ENCODE results near the gene ABI3BP. TPM values are rescaled to one million over a fixed set of nuclear protein-coding genes. Genes with fewer than 3 reads are reported as not detected.

ABI3BP gene
- polyA plus RNA-seq, 1 of the 3 experiments (the other 2 are of a cell fraction), result 8.4 TPM

DNA sequence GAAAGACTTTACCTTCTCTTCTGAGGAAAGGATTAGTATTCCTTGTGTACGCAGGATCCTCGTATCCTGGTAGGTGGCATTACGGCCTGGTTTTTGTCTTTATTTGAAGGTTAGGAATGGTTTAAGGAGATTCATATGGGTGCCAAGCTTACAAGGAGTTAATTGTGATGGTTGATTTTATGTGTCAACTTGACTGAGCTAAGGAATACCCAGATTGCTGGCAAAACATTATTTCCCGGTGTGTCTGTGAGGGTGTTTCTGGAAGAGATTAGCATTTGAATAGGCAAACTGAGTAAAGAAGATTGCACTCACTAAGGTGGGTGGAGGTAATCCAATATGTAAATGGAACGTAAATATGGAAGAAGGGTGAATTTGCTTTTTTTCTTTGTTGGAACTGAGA lies 44.4 kb upstream of the ABI3BP start:
- TF ChIP-seq, protein P1, sequence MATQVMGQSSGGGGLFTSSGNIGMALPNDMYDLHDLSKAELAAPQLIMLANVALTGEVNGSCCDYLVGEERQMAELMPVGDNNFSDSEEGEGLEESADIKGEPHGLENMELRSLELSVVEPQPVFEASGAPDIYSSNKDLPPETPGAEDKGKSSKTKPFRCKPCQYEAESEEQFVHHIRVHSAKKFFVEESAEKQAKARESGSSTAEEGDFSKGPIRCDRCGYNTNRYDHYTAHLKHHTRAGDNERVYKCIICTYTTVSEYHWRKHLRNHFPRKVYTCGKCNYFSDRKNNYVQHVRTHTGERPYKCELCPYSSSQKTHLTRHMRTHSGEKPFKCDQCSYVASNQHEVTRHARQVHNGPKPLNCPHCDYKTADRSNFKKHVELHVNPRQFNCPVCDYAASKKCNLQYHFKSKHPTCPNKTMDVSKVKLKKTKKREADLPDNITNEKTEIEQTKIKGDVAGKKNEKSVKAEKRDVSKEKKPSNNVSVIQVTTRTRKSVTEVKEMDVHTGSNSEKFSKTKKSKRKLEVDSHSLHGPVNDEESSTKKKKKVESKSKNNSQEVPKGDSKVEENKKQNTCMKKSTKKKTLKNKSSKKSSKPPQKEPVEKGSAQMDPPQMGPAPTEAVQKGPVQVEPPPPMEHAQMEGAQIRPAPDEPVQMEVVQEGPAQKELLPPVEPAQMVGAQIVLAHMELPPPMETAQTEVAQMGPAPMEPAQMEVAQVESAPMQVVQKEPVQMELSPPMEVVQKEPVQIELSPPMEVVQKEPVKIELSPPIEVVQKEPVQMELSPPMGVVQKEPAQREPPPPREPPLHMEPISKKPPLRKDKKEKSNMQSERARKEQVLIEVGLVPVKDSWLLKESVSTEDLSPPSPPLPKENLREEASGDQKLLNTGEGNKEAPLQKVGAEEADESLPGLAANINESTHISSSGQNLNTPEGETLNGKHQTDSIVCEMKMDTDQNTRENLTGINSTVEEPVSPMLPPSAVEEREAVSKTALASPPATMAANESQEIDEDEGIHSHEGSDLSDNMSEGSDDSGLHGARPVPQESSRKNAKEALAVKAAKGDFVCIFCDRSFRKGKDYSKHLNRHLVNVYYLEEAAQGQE (IDR thresholded peaks at IDR 0.05; ENCODE audit: low read depth, low read length), result no peak
- TF ChIP-seq, protein P2, sequence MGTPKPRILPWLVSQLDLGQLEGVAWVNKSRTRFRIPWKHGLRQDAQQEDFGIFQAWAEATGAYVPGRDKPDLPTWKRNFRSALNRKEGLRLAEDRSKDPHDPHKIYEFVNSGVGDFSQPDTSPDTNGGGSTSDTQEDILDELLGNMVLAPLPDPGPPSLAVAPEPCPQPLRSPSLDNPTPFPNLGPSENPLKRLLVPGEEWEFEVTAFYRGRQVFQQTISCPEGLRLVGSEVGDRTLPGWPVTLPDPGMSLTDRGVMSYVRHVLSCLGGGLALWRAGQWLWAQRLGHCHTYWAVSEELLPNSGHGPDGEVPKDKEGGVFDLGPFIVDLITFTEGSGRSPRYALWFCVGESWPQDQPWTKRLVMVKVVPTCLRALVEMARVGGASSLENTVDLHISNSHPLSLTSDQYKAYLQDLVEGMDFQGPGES (IDR thresholded peaks at IDR 0.05; ENCODE audit: low read depth, low read length), result no peak
- TF ChIP-seq GATA2 (CRISPR knock-in tag; IDR thresholded peaks at IDR 0.05), result no peak
- TF ChIP-seq, protein P3, sequence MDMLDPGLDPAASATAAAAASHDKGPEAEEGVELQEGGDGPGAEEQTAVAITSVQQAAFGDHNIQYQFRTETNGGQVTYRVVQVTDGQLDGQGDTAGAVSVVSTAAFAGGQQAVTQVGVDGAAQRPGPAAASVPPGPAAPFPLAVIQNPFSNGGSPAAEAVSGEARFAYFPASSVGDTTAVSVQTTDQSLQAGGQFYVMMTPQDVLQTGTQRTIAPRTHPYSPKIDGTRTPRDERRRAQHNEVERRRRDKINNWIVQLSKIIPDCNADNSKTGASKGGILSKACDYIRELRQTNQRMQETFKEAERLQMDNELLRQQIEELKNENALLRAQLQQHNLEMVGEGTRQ (IDR thresholded peaks at IDR 0.05; ENCODE audit: borderline replicate concordance, low read depth, low read length), result no peak
- no peak for TF ChIP-seq RXRA (IDR thresholded peaks at IDR 0.05; ENCODE audit: borderline replicate concordance, low read depth)
- TF ChIP-seq TEAD4 (IDR thresholded peaks at IDR 0.05; ENCODE audit: borderline replicate concordance, insufficient read depth), result no peak
- TF ChIP-seq, protein P4, sequence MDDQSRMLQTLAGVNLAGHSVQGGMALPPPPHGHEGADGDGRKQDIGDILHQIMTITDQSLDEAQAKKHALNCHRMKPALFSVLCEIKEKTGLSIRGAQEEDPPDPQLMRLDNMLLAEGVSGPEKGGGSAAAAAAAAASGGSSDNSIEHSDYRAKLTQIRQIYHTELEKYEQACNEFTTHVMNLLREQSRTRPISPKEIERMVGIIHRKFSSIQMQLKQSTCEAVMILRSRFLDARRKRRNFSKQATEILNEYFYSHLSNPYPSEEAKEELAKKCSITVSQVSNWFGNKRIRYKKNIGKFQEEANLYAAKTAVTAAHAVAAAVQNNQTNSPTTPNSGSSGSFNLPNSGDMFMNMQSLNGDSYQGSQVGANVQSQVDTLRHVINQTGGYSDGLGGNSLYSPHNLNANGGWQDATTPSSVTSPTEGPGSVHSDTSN (IDR thresholded peaks at IDR 0.05), result no peak
- no peak for TF ChIP-seq JUND (IDR thresholded peaks at IDR 0.05)
- TF ChIP-seq EP300 (IDR thresholded peaks at IDR 0.05; ENCODE audit: borderline replicate concordance in 1 of 2, low read depth in 1 of 2, low read length in 1 of 2), result no peak
- TF ChIP-seq ELF1 (IDR thresholded peaks at IDR 0.05), result no peak
- no peak for TF ChIP-seq RFX5 (IDR thresholded peaks at IDR 0.05; ENCODE audit: low read length)
- no peak for TF ChIP-seq TAF1 (IDR thresholded peaks at IDR 0.05; ENCODE audit: borderline replicate concordance, low read depth, low read length)
- TF ChIP-seq CHD2 (IDR thresholded peaks at IDR 0.05; ENCODE audit: low read length, partially characterized antibody), result no peak
- TF ChIP-seq, protein P5, sequence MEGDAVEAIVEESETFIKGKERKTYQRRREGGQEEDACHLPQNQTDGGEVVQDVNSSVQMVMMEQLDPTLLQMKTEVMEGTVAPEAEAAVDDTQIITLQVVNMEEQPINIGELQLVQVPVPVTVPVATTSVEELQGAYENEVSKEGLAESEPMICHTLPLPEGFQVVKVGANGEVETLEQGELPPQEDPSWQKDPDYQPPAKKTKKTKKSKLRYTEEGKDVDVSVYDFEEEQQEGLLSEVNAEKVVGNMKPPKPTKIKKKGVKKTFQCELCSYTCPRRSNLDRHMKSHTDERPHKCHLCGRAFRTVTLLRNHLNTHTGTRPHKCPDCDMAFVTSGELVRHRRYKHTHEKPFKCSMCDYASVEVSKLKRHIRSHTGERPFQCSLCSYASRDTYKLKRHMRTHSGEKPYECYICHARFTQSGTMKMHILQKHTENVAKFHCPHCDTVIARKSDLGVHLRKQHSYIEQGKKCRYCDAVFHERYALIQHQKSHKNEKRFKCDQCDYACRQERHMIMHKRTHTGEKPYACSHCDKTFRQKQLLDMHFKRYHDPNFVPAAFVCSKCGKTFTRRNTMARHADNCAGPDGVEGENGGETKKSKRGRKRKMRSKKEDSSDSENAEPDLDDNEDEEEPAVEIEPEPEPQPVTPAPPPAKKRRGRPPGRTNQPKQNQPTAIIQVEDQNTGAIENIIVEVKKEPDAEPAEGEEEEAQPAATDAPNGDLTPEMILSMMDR (IDR thresholded peaks at IDR 0.05), result no peak
- TF ChIP-seq SMC3 (IDR thresholded peaks at IDR 0.05; ENCODE audit: low read depth, low read length), result no peak
- TF ChIP-seq, protein P6, sequence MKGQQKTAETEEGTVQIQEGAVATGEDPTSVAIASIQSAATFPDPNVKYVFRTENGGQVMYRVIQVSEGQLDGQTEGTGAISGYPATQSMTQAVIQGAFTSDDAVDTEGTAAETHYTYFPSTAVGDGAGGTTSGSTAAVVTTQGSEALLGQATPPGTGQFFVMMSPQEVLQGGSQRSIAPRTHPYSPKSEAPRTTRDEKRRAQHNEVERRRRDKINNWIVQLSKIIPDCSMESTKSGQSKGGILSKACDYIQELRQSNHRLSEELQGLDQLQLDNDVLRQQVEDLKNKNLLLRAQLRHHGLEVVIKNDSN (IDR thresholded peaks at IDR 0.05; ENCODE audit: borderline replicate concordance, low read depth), result no peak
- TF ChIP-seq MXI1 (IDR thresholded peaks at IDR 0.05; ENCODE audit: low read depth, low read length), result no peak
- no peak for TF ChIP-seq POLR2AphosphoS5 (IDR thresholded peaks at IDR 0.05; ENCODE audit: low read depth, low read length)

More for the DNA sequence above, 44.4 kb upstream of the ABI3BP start:
- no peaks in the 10 kb centered on the region for H3K9me2 ChIP-seq
- no peak overlapping the region for H2AFZ ChIP-seq (ENCODE audit: low read depth)
- DNase-seq, result no peak
- no peaks in the 10 kb centered on the region for H3K36me3 ChIP-seq (replicated peaks in 1 of 2; ENCODE audit: control insufficient read depth in 1 of 2, insufficient read depth in 2 of 2, low read length in 1 of 2)
- peaks cover 27% of the 10 kb centered on the region for H3F3A ChIP-seq (replicated peaks; ENCODE audit: insufficient read depth)
- H3K79me2 ChIP-seq (ENCODE audit: insufficient read depth), result no peaks in the 10 kb centered on the region
- no peaks in the 10 kb centered on the region for H3K9me3 ChIP-seq
- no peak overlapping the region for H3K9ac ChIP-seq
- H3K27me3 ChIP-seq (ENCODE audit: insufficient read depth), result no peaks in the 10 kb centered on the region
- 97% methylated on average over 5 of the region's 5 CpGs for WGBS (ENCODE audit: low lambda C conversion rate)
- H3K4me1 ChIP-seq (ENCODE audit: control insufficient read depth in 1 of 2, insufficient read depth in 2 of 2, low read depth in 1 of 2, low read length in 1 of 2), result peaks cover 0 to 20% of the 10 kb centered on the region in 2 experiments; a peak in 3 of 4 replicates
- H3K4me3 ChIP-seq (ENCODE audit: low read depth in 2 of 2, low read length in 1 of 2), result no peak overlapping the region
- CTCF ChIA-PET, result interaction anchor here (1.0 kb wide), 1 partner anchor 11 kb away, joined by 3 read pairs; no protein-coding TSS in a partner anchor
- H3K4me2 ChIP-seq, result no peak overlapping the region
- no peak overlapping the region for H3K27ac ChIP-seq (ENCODE audit: low read depth in 2 of 2, low read length in 1 of 2)
- no peaks in the 10 kb centered on the region for H4K20me1 ChIP-seq (ENCODE audit: insufficient read depth)
- POLR2A ChIA-PET, result no interaction called here
